LNCaP clone FGC (cell line): Measurements from ENCODE around the gene MKX.

Source experiments
- DNase-seq: peaks from one replicate; pipeline ENCODE4 v3.0.0-alpha.2; 2011; ENCODE audit warnings: low read depth
- H3K4me3 ChIP-seq: 2 replicates; pipeline ENCODE4 v1.5.1; 2011; ENCODE audit warnings: mild to moderate bottlenecking, low read depth, low read length, control low read depth
- TF ChIP-seq, protein P1 (sequence below): IDR thresholded peaks from 2 replicates; pipeline ENCODE4 v1.5.1; 2012; ENCODE audit warnings: mild to moderate bottlenecking; ENCODE audit not compliant: control insufficient read depth, insufficient read depth; ENCODE audit errors: extremely low read depth

The MKX gene

DNA sequence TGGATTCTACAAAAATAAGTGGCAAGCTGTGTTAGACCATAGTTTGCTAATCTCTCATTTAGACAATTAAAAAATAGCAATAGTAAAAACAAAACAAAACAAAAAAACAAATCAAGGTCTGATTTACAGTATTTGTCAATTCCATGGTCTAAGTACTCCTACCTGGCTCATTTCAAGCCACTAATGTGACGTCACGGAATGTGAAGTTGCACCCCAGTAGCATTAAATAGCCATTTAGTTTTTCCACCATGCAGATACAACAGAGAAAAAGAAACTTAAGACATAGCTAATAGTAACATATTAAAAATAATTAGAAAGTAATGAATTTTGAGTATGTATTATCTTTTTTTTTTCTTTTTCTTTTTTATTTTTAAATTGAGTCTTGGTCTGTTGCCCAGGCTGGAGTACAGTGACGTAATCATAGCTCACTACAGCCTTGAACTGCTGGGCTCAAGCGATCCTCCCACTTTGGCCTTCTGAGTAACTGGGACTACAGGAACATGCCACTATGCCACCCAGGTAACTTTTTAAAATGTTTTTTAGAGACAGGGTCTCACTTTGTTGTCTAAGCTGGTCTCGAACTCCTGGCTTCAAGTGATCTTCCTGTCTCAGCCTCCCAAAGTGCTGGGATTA is 101.2 kb downstream of the MKX start:
- TF ChIP-seq, protein P1, sequence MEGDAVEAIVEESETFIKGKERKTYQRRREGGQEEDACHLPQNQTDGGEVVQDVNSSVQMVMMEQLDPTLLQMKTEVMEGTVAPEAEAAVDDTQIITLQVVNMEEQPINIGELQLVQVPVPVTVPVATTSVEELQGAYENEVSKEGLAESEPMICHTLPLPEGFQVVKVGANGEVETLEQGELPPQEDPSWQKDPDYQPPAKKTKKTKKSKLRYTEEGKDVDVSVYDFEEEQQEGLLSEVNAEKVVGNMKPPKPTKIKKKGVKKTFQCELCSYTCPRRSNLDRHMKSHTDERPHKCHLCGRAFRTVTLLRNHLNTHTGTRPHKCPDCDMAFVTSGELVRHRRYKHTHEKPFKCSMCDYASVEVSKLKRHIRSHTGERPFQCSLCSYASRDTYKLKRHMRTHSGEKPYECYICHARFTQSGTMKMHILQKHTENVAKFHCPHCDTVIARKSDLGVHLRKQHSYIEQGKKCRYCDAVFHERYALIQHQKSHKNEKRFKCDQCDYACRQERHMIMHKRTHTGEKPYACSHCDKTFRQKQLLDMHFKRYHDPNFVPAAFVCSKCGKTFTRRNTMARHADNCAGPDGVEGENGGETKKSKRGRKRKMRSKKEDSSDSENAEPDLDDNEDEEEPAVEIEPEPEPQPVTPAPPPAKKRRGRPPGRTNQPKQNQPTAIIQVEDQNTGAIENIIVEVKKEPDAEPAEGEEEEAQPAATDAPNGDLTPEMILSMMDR: no peak
- no peak for DNase-seq
- H3K4me3 ChIP-seq: no peak overlapping the region

- TF ChIP-seq, protein P1: no peak
- H3K4me3 ChIP-seq: no peak overlapping the region
- DNase-seq: no peak
Observed at GRCh38 chr10:27643301-27643700, 102.3 kb downstream of the MKX start.

- no peak overlapping the region for H3K4me3 ChIP-seq
- no peak for DNase-seq
Observed at GRCh38 chr10:27642023-27642589, 103.5 kb downstream of the MKX start.

GRCh38 chr10:27638071-27638750 is 107.4 kb downstream of the MKX start:
- H3K4me3 ChIP-seq: no peak overlapping the region
- TF ChIP-seq, protein P1: no peak
- no peak for DNase-seq

More at GRCh38 chr10:27642023-27642589, 103.5 kb downstream of the MKX start:
- TF ChIP-seq, protein P1: no peak

DNA sequence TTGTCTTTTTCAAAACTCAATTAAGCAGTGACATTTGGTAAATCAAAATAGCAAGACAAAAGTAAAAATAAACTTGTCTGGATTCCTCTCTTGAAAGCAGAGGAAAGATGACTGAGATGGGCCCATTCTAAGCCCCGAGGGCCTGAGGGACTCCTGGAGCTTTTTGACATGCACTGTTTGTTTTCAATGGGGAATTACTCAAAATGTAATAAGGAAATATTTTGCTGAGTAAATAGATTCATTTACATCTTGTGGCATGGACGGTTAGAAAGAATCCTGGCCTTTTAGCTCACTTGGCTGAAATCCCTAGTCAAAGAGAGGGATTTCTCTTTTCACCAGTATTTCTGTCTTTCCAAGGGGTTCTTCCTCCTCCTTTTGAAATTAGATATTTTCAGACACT is 108.0 kb downstream of the MKX start:
- TF ChIP-seq, protein P1: no peak
- DNase-seq: no peak

DNA sequence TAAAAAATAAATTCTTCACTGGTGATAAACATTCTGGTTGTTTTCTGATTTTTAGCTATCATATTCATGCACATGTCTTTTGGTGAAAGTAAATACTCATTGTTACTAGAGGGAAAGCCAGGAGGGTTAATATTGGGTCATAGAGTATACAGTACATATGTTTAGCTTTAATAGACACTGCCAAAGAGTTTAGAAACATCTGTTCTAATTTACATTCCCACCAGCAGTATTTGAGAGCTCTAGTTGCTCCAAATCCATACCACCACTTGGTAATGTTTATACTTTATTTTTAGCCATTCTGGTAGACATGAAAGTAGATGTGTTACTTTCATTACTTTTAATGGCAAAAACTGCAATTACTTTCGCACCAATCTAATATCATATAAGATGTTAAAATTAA is 108.8 kb downstream of the MKX start:
- TF ChIP-seq, protein P1: no peak
- no peak for DNase-seq
- no peak overlapping the region for H3K4me3 ChIP-seq

More for the DNA sequence above, 108.0 kb downstream of the MKX start:
- H3K4me3 ChIP-seq: no peak overlapping the region
